PC-3 (cell line): ENCODE measurements around the gene IFI6. TPM values are rescaled to one million over a fixed set of nuclear protein-coding genes. Genes with fewer than 3 reads are reported as not detected.
A peak's percentile ranks its signal among the peaks of the same experiment; 100 is the strongest.

ENCODE experiments used
- ATAC-seq: fragments of 200-7000 bp; cut with Tn5 transposase; 2 replicates; pipeline ENCODE4 v1.9.1; 2020; ENCODE audit warnings: mild to moderate bottlenecking, moderate library complexity
- BruUV-seq: library from RNA; stranded (reverse); fragments of 400-500 nt; replicated peaks from 2 replicates; lab custom pipeline; 2021; lab: Mats Ljungman, UMichigan
- CTCF ChIA-PET: fragments of 300-600 bp; sonication (Branson Sonifier 250); formaldehyde crosslinking; loops from one replicate; lab custom pipeline; 2022; ENCODE audit warnings: antibody characterized with exemption; lab: Charles Lee
- POLR2A ChIA-PET: fragments of 300-600 bp; sonication (Branson Sonifier 250); formaldehyde crosslinking; loops from one replicate; lab custom pipeline; 2022; ENCODE audit warnings: antibody characterized with exemption; ENCODE audit not compliant: unreplicated experiment; lab: Charles Lee
- DNase-seq: peaks from one replicate; pipeline ENCODE4 v3.0.0-alpha.2; 2015
- H2AFZ ChIP-seq: fragments of 300-600 bp; sonication (generic); 2 replicates; pipeline ENCODE4 v1.6.0; 2016; ENCODE audit warnings: antibody characterized with exemption, low read length
- H3F3A ChIP-seq: fragments of 300-600 bp; sonication (generic); one replicate; pipeline ENCODE4 v1.6.0; 2017; ENCODE audit warnings: antibody characterized with exemption, low read length, control low read depth, mild to moderate bottlenecking; ENCODE audit not compliant: unreplicated experiment
- H3K27ac ChIP-seq: fragments of 300-600 bp; sonication (generic); 2 replicates; pipeline ENCODE4 v1.5.1; 2016; ENCODE audit warnings: mild to moderate bottlenecking, low read length
- H3K27me3 ChIP-seq: fragments of 300-600 bp; sonication (generic); 2 replicates; pipeline ENCODE4 v1.6.1; 2016; ENCODE audit warnings: low read length, mixed read lengths
- H3K36me3 ChIP-seq: fragments of 300-600 bp; sonication (generic); 2 replicates; pipeline ENCODE4 v1.6.1; 2016; ENCODE audit warnings: low read depth, mixed run types, low read length, mixed read lengths
- H3K4me1 ChIP-seq: fragments of 300-600 bp; sonication (generic); 2 replicates; pipeline ENCODE4 v1.5.1; 2016; ENCODE audit warnings: low read length; ENCODE audit not compliant: insufficient read depth
- H3K4me2 ChIP-seq: fragments of 300-600 bp; sonication (generic); 2 replicates; pipeline ENCODE4 v1.6.0; 2016; ENCODE audit warnings: low read length
- H3K4me3 ChIP-seq: fragments of 300-600 bp; sonication (generic); 2 replicates; pipeline ENCODE4 v1.5.1; 2016; ENCODE audit warnings: mild to moderate bottlenecking, low read length, mixed read lengths
- H3K79me2 ChIP-seq: fragments of 300-600 bp; sonication (generic); 2 replicates; pipeline ENCODE4 v1.6.1; 2017; ENCODE audit warnings: low read length, mixed read lengths
- H3K9ac ChIP-seq: fragments of 300-600 bp; sonication (generic); 2 replicates; pipeline ENCODE4 v1.6.0; 2016; ENCODE audit warnings: mild to moderate bottlenecking, low read length
- H3K9me2 ChIP-seq: fragments of 300-600 bp; sonication (generic); replicated peaks from 2 replicates; pipeline ENCODE4 v1.6.1; 2016; ENCODE audit warnings: mixed run types, low read length, mixed read lengths
- H3K9me3 ChIP-seq: fragments of 300-600 bp; sonication (generic); 2 replicates; pipeline ENCODE4 v1.6.1; 2016; ENCODE audit warnings: low read length, mixed read lengths
- H4K20me1 ChIP-seq: fragments of 300-600 bp; sonication (generic); 2 replicates; pipeline ENCODE4 v1.6.1; 2016; ENCODE audit warnings: low read length, mixed read lengths
- CTCF ChIP-seq: fragments of 300-600 bp; sonication (generic); conservative IDR thresholded peaks from 2 replicates; pipeline ENCODE4 v1.5.1; 2017; ENCODE audit warnings: antibody characterized with exemption, low read depth, mild to moderate bottlenecking, low read length
- EZH2 ChIP-seq: fragments of 300-600 bp; sonication (generic); IDR thresholded peaks from one replicate; pipeline ENCODE4 v1.6.1; 2017; ENCODE audit warnings: antibody characterized with exemption, mild to moderate bottlenecking, low read length; ENCODE audit not compliant: unreplicated experiment
- EZH2phosphoT487 ChIP-seq: fragments of 300-600 bp; sonication (generic); IDR thresholded peaks from 2 replicates; pipeline ENCODE4 v1.6.1; 2018; ENCODE audit warnings: mild to moderate bottlenecking, antibody characterized with exemption, low read length, borderline replicate concordance
- intact Hi-C: fragments of 100-400 bp; cut with micrococcal nuclease; formaldehyde crosslinking; loops from 2 replicates; pipeline ENCODE4 v1.9.0; 2023
- total RNA-seq: library from RNA; depleted of rRNA; stranded (reverse); fragments of >200 nt; gene quantifications from 2 replicates; pipeline ENCODE4 v1.2.3, GENCODE V29; 2014

Gene IFI6
- total RNA-seq, 1 experiment from 2014 or later = 16.5 TPM

GRCh38 chr1:27668808-27669723, 2.9 kb downstream of the IFI6 start:
- peaks cover 5% of the 10 kb centered on the region for H3F3A ChIP-seq
- TF ChIP-seq CTCF = peak; percentile 77
- no peak for TF ChIP-seq EZH2
- no peak for TF ChIP-seq EZH2phosphoT487
- DNase-seq (peak; percentile 74), ATAC-seq (peak; percentile 19; the same call in 1 of the 2 replicates)
- no peaks in the 10 kb centered on the region for H4K20me1 ChIP-seq
- H3K4me1 ChIP-seq = peaks cover 13% of the 10 kb centered on the region; the same call in 1 of the 2 replicates
- H3K9ac ChIP-seq = no peak overlapping the region
- CTCF ChIA-PET = interaction anchor here (0.6 to 1.0 kb wide), 7 partner anchors 29 to 369 kb away, joined by 3 to 20 read pairs (median 4); partner anchors contain the start of gene FAM76A
- no TSS peak for BruUV-seq
- H3K9me3 ChIP-seq = no peaks in the 10 kb centered on the region
- no peaks in the 10 kb centered on the region for H3K79me2 ChIP-seq
- H2AFZ ChIP-seq = peak overlapping the region; percentile 92
- POLR2A ChIA-PET = interaction anchor here (0.6 to 1.1 kb wide), 2 partner anchors 56 to 580 kb away, joined by 3 read pairs; partner anchors contain the start of gene FAM76A
- peak overlapping the region; percentile 82 for H3K4me2 ChIP-seq
- H3K4me3 ChIP-seq = peak overlapping the region; percentile 61
- no peaks in the 10 kb centered on the region for H3K36me3 ChIP-seq
- no peak overlapping the region for H3K27ac ChIP-seq
- no peaks in the 10 kb centered on the region for H3K27me3 ChIP-seq
- intact Hi-C loops = no loop called here
- no peaks in the 10 kb centered on the region for H3K9me2 ChIP-seq

- no peaks in the 10 kb centered on the region for H3K9me2 ChIP-seq
- no peak overlapping the region for H3K27ac ChIP-seq
- no peaks in the 10 kb centered on the region for H4K20me1 ChIP-seq
- no peak for DNase-seq
- ChIA-PET CTCF (no interaction called here), POLR2A (no interaction called here)
- TF ChIP-seq CTCF = no peak
- TF ChIP-seq EZH2 = no peak
- no peak for TF ChIP-seq EZH2phosphoT487
- H2AFZ ChIP-seq = no peak overlapping the region
- no peaks in the 10 kb centered on the region for H3K79me2 ChIP-seq
- H3K9me3 ChIP-seq = no peaks in the 10 kb centered on the region
- intact Hi-C loops = no loop called here
- no peak overlapping the region for H3K4me2 ChIP-seq
- BruUV-seq = no TSS peak
- no peak overlapping the region for H3K9ac ChIP-seq
- H3K27me3 ChIP-seq = no peaks in the 10 kb centered on the region
- peaks cover 5% of the 10 kb centered on the region for H3F3A ChIP-seq
- no peak for ATAC-seq
- no peak overlapping the region for H3K4me3 ChIP-seq
- H3K4me1 ChIP-seq = peaks cover 13% of the 10 kb centered on the region; the same call in 1 of the 2 replicates
- H3K36me3 ChIP-seq = no peaks in the 10 kb centered on the region
These were observed 3.7 kb downstream of the IFI6 start for GRCh38 chr1:27668121-27668807.
